Chondrocyte (in vitro differentiated cells): Measurements from ENCODE around the gene TEDDM1. TPM values are rescaled to one million over a fixed set of nuclear protein-coding genes. Genes with fewer than 3 reads are reported as not detected.

Experiments
- DNase-seq: peaks from one replicate; pipeline ENCODE4 v3.0.0; 2021; ENCODE audit warnings: mixed read lengths, low spot score
- H3K27ac Mint-ChIP-seq: one replicate; pipeline ENCODE4 v1.8.0; 2021; ENCODE audit warnings: mild to moderate bottlenecking, moderate library complexity, mixed read lengths; ENCODE audit not compliant: unreplicated experiment
- H3K27me3 Mint-ChIP-seq: 2 replicates; pipeline ENCODE4 v1.8.0; 2021; ENCODE audit warnings: low read depth, mixed read lengths
- H3K36me3 Mint-ChIP-seq: 2 replicates; pipeline ENCODE4 v1.8.0; 2021; ENCODE audit warnings: low read depth, mixed read lengths
- H3K4me1 Mint-ChIP-seq: 2 replicates; pipeline ENCODE4 v1.8.0; 2021; ENCODE audit warnings: low read depth, mild to moderate bottlenecking, mixed read lengths
- H3K4me3 Mint-ChIP-seq: one replicate; pipeline ENCODE4 v1.8.0; 2021; ENCODE audit warnings: mild to moderate bottlenecking, moderate library complexity, mixed read lengths; ENCODE audit not compliant: unreplicated experiment
- H3K9me3 Mint-ChIP-seq: 2 replicates; pipeline ENCODE4 v1.8.0; 2021; ENCODE audit warnings: low read depth, mixed read lengths
- total RNA-seq: library from RNA; stranded (reverse); gene quantifications from 3 replicates; pipeline ENCODE4 v1.2.1, GENCODE V29; 2021
- TF ChIP-seq, protein P1 (sequence below): fragments of 200-600 bp; sonication (generic); IDR thresholded peaks from 2 replicates; pipeline ENCODE4 v1.5.0; 2021; ENCODE audit warnings: antibody characterized with exemption, mild to moderate bottlenecking, moderate library complexity

Gene TEDDM1
- total RNA-seq, 1 donor from 2014 or later, result not detected

DNA sequence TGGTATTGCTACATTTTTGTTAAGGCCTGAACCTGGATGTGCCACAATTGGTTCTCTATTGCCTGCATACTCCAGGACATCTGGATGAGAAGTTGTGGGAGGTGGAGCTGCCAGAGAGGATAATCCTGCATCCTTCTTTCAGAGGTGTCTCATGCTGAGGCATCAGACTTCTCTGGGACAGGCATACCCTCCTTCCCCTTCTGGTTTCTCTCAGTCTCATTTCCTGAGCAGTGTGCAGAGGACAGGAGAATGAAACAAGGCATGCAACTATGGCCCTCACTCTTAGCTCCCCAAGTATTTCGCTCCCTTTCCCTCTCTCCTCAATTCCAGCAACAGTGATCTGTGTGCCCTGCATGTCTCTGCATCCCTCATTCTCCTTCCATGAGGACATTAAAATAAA lies 41.9 kb upstream of the TEDDM1 start:
- no peak overlapping the region for H3K4me3 Mint-ChIP-seq
- peaks cover 2% of the 10 kb centered on the region for H3K36me3 Mint-ChIP-seq
- no peaks in the 10 kb centered on the region for H3K4me1 Mint-ChIP-seq
- H3K27me3 Mint-ChIP-seq, result peaks cover 19% of the 10 kb centered on the region
- no peak for DNase-seq
- H3K9me3 Mint-ChIP-seq, result peaks cover 8% of the 10 kb centered on the region
- H3K27ac Mint-ChIP-seq, result no peak overlapping the region
- TF ChIP-seq, protein P1, sequence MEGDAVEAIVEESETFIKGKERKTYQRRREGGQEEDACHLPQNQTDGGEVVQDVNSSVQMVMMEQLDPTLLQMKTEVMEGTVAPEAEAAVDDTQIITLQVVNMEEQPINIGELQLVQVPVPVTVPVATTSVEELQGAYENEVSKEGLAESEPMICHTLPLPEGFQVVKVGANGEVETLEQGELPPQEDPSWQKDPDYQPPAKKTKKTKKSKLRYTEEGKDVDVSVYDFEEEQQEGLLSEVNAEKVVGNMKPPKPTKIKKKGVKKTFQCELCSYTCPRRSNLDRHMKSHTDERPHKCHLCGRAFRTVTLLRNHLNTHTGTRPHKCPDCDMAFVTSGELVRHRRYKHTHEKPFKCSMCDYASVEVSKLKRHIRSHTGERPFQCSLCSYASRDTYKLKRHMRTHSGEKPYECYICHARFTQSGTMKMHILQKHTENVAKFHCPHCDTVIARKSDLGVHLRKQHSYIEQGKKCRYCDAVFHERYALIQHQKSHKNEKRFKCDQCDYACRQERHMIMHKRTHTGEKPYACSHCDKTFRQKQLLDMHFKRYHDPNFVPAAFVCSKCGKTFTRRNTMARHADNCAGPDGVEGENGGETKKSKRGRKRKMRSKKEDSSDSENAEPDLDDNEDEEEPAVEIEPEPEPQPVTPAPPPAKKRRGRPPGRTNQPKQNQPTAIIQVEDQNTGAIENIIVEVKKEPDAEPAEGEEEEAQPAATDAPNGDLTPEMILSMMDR, result no peak

DNA sequence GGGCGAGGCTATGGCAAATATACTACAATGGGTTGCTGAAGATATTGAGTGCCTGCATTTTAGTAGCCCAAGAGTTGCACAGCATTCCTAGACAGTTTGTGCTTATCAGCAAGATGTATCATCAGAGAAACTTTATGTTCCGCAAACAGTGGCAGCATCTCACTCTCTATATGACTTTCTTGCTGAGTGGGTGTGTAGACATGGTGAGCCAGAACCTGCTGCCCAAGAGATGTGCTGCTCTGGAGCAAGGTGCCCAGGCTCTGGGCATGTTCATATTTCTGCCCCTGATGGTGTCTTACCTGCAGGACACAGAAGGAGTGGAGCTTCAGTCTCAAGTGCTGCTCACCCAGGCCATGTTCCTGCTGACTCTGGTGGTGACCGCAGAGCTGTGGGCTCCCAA lies 41.3 kb upstream of the TEDDM1 start:
- TF ChIP-seq, protein P1, result no peak
- H3K36me3 Mint-ChIP-seq, result peaks cover 2% of the 10 kb centered on the region
- H3K4me3 Mint-ChIP-seq, result no peak overlapping the region
- H3K9me3 Mint-ChIP-seq, result peaks cover 8% of the 10 kb centered on the region
- H3K4me1 Mint-ChIP-seq, result no peaks in the 10 kb centered on the region
- H3K27me3 Mint-ChIP-seq, result peaks cover 19% of the 10 kb centered on the region
- no peak for DNase-seq
- no peak overlapping the region for H3K27ac Mint-ChIP-seq

DNA sequence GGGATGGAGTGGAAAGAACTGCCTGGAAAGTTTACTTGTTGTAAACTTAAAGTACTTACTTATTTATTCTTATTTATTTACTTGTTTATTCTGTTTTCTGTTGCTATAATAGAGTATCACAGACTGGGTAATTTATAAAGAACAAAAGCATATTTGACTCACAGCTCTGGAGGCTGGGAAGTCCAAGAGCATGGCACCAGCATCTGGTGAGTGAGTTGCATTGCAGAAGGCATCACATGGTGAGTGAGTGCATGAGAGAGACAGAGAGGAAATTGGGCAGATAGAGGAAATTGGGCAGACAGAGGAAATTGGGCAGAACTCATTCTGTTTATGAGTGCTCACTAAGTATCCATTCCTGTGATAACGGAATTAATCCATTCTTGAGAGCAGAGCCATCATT lies 37.9 kb upstream of the TEDDM1 start:
- H3K4me1 Mint-ChIP-seq, result no peaks in the 10 kb centered on the region
- no peak for DNase-seq
- H3K27ac Mint-ChIP-seq, result no peak overlapping the region
- H3K27me3 Mint-ChIP-seq, result peaks cover 14% of the 10 kb centered on the region
- no peak overlapping the region for H3K4me3 Mint-ChIP-seq
- H3K9me3 Mint-ChIP-seq, result peaks cover 8% of the 10 kb centered on the region
- TF ChIP-seq, protein P1, result no peak
- peaks cover 2% of the 10 kb centered on the region for H3K36me3 Mint-ChIP-seq

DNA sequence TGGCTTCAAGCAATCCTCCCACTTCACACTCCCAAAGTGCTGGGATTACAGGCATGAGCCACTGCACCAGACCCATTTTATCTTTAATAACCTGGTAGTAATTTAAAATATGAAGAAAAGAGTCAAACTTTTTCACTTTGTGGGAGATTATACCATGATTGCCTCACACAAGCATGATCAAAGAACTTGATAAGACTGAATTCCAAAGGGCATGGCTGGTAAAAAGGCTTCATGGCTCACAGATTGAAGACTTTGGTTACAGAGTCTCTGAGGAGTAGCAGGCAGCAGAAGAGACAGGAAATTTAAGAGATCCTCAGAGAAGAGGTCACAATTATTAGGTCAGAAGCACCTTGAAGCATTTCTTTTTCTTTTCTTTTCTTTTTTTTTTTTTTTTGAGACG lies 33.1 kb upstream of the TEDDM1 start:
- no peak for DNase-seq
- H3K9me3 Mint-ChIP-seq, result peaks cover 8% of the 10 kb centered on the region

DNA sequence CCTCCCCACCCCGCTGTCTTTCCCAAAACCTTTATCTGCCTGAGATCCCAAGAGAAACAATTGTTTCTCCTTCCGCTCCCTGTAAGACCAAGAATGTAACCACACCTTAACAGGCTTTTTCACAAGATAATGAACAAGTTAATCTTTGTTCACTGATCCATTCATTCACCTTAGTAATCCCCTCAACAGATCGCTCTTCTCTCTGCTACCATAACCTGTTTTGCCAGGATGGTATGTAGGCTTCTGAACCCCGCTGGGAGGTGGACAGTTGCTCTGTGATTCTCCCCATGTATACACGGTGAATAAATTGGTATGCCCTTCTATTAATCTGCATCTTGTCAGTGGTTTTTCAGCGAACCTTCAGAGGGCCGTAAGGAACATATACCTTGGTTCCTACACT lies 30.8 kb upstream of the TEDDM1 start:
- no peaks in the 10 kb centered on the region for H3K4me1 Mint-ChIP-seq
- H3K36me3 Mint-ChIP-seq, result no peaks in the 10 kb centered on the region
- TF ChIP-seq, protein P1, result no peak
- H3K4me3 Mint-ChIP-seq, result no peak overlapping the region
- no peaks in the 10 kb centered on the region for H3K9me3 Mint-ChIP-seq
- H3K27me3 Mint-ChIP-seq, result peaks cover 12% of the 10 kb centered on the region
- no peak overlapping the region for H3K27ac Mint-ChIP-seq
- no peak for DNase-seq

More for the DNA sequence above, 33.1 kb upstream of the TEDDM1 start:
- Mint-ChIP-seq H3K36me3 (peaks cover 2% of the 10 kb centered on the region), H3K4me3 (no peak overlapping the region), H3K4me1 (no peaks in the 10 kb centered on the region), H3K27ac (no peak overlapping the region), H3K27me3 (peaks cover 16% of the 10 kb centered on the region)
- TF ChIP-seq, protein P1, result no peak
